Astrocyte (in vitro differentiated cells and primary cell): ENCODE measurements around the gene MVD. TPM values are rescaled to one million over a fixed set of nuclear protein-coding genes. Genes with fewer than 3 reads are reported as not detected.

Source experiments
- DNase-seq: peaks from one replicate; pipeline ENCODE4 v3.0.0-alpha.2; 2010; ENCODE audit warnings: low read depth
- FAIRE-seq: peaks from 2 replicates; lab custom pipeline; 2011; peaks lifted over from hg19 to GRCh38; lab: Jason Lieb, UNC
- H2AFZ ChIP-seq: 2 replicates; pipeline ENCODE4 v1.6.0; 2012; ENCODE audit warnings: low read depth, low read length, inconsistent platforms
- H3K27ac ChIP-seq: 2 replicates; pipeline ENCODE4 v1.5.1; 2011; ENCODE audit warnings: low read depth, low read length, inconsistent platforms
- H3K27me3 ChIP-seq: 2 replicates; pipeline ENCODE4 v1.6.0; 2011; ENCODE audit warnings: low read length, inconsistent platforms; ENCODE audit not compliant: insufficient read depth
- H3K36me3 ChIP-seq: 2 replicates; pipeline ENCODE4 v1.5.1; 2011; ENCODE audit warnings: low read length, inconsistent platforms; ENCODE audit not compliant: insufficient read depth
- H3K4me1 ChIP-seq: 2 replicates; pipeline ENCODE4 v1.5.1; 2011; ENCODE audit warnings: low read length, inconsistent platforms; ENCODE audit not compliant: insufficient read depth
- H3K4me2 ChIP-seq: 2 replicates; pipeline ENCODE4 v1.6.0; 2012; ENCODE audit warnings: low read length, inconsistent platforms
- H3K4me3 ChIP-seq: 2 replicates; pipeline ENCODE4 v1.5.1; 2011; ENCODE audit warnings: low read depth, mild to moderate bottlenecking, low read length, inconsistent platforms; ENCODE audit not compliant: insufficient read depth
- H3K79me2 ChIP-seq: 2 replicates; pipeline ENCODE4 v1.6.0; 2012; ENCODE audit warnings: mild to moderate bottlenecking, low read length, inconsistent platforms; ENCODE audit not compliant: insufficient read depth
- H3K9ac ChIP-seq: 2 replicates; pipeline ENCODE4 v1.6.0; 2012; ENCODE audit warnings: mild to moderate bottlenecking, low read length, inconsistent platforms
- H3K9me3 ChIP-seq: 2 replicates; pipeline ENCODE4 v1.5.1; 2012; ENCODE audit warnings: low read depth, mild to moderate bottlenecking, low read length, inconsistent platforms; ENCODE audit not compliant: insufficient read depth
- H4K20me1 ChIP-seq: 2 replicates; pipeline ENCODE4 v1.6.0; 2012; ENCODE audit warnings: low read length, inconsistent platforms; ENCODE audit not compliant: insufficient read depth
- H3K27ac Mint-ChIP-seq: one replicate; pipeline ENCODE4 v1.8.0; 2021; ENCODE audit warnings: mild to moderate bottlenecking, mixed read lengths; ENCODE audit not compliant: unreplicated experiment
- H3K27me3 Mint-ChIP-seq: one replicate; pipeline ENCODE4 v1.8.0; 2021; ENCODE audit warnings: low read depth, mixed read lengths; ENCODE audit not compliant: unreplicated experiment
- H3K36me3 Mint-ChIP-seq: one replicate; pipeline ENCODE4 v1.8.0; 2021; ENCODE audit warnings: low read depth, mixed read lengths; ENCODE audit not compliant: unreplicated experiment
- H3K4me1 Mint-ChIP-seq: one replicate; pipeline ENCODE4 v1.8.0; 2021; ENCODE audit warnings: low read depth, mixed read lengths; ENCODE audit not compliant: unreplicated experiment
- H3K4me3 Mint-ChIP-seq: one replicate; pipeline ENCODE4 v1.8.0; 2021; ENCODE audit warnings: mild to moderate bottlenecking, moderate library complexity, mixed read lengths; ENCODE audit not compliant: unreplicated experiment
- H3K9me3 Mint-ChIP-seq: one replicate; pipeline ENCODE4 v1.8.0; 2021; ENCODE audit warnings: mild to moderate bottlenecking, mixed read lengths; ENCODE audit not compliant: unreplicated experiment
- CTCF ChIP-seq: IDR thresholded peaks from 2 replicates; pipeline ENCODE4 v1.5.1; 2011; ENCODE audit warnings: low read depth, mild to moderate bottlenecking, inconsistent platforms, low read length, moderate library complexity; ENCODE audit not compliant: insufficient read depth
- EZH2 ChIP-seq: IDR thresholded peaks from 2 replicates; pipeline ENCODE4 v1.6.1; 2012; ENCODE audit warnings: mild to moderate bottlenecking, low read length, inconsistent platforms; ENCODE audit not compliant: insufficient read depth
- total RNA-seq: library from RNA; stranded (reverse); gene quantifications from 2 replicates; pipeline ENCODE4 v1.2.1, GENCODE V29; 2021

The MVD gene
- total RNA-seq, 1 donor from 2014 or later, result 63.9 TPM

GRCh38 chr16:88697116-88697830, 34.4 kb upstream of the MVD start:
- DNase-seq, result no peak
- Mint-ChIP-seq H3K27ac (no peak overlapping the region), H3K4me3 (no peak overlapping the region), H3K9me3 (no peaks in the 10 kb centered on the region), H3K36me3 (peaks cover 8% of the 10 kb centered on the region), H3K27me3 (peaks cover 4% of the 10 kb centered on the region), H3K4me1 (peaks cover 4% of the 10 kb centered on the region)
- no peak overlapping the region for H3K9ac ChIP-seq
- no peaks in the 10 kb centered on the region for H3K9me3 ChIP-seq
- no peaks in the 10 kb centered on the region for H3K36me3 ChIP-seq
- H3K79me2 ChIP-seq, result peaks cover 19% of the 10 kb centered on the region
- H2AFZ ChIP-seq, result no peak overlapping the region
- TF ChIP-seq CTCF (no peak), EZH2 (no peak)
- no peak for FAIRE-seq
- no peak overlapping the region for H3K27ac ChIP-seq
- H3K4me3 ChIP-seq, result no peak overlapping the region
- H4K20me1 ChIP-seq, result no peaks in the 10 kb centered on the region
- H3K27me3 ChIP-seq, result no peaks in the 10 kb centered on the region
- peaks cover 15% of the 10 kb centered on the region for H3K4me1 ChIP-seq
- H3K4me2 ChIP-seq, result no peak overlapping the region

- no peak overlapping the region for H2AFZ ChIP-seq
- no peak overlapping the region for H3K27ac ChIP-seq
- H3K9me3 Mint-ChIP-seq, result no peaks in the 10 kb centered on the region
- H3K9me3 ChIP-seq, result no peaks in the 10 kb centered on the region
- no peaks in the 10 kb centered on the region for H3K36me3 ChIP-seq
- FAIRE-seq (no peak), DNase-seq (no peak)
- H3K27me3 ChIP-seq, result no peaks in the 10 kb centered on the region
- no peak overlapping the region for H3K9ac ChIP-seq
- H3K27ac Mint-ChIP-seq, result no peak overlapping the region
- H3K36me3 Mint-ChIP-seq, result peaks cover 8% of the 10 kb centered on the region
- TF ChIP-seq EZH2 (no peak), CTCF (no peak)
- H3K4me1 ChIP-seq, result peaks cover 11% of the 10 kb centered on the region
- H3K4me2 ChIP-seq, result no peak overlapping the region
- H3K4me3 Mint-ChIP-seq, result no peak overlapping the region
- peaks cover 4% of the 10 kb centered on the region for H3K4me1 Mint-ChIP-seq
- no peak overlapping the region for H3K4me3 ChIP-seq
- peaks cover 4% of the 10 kb centered on the region for H3K27me3 Mint-ChIP-seq
- no peaks in the 10 kb centered on the region for H4K20me1 ChIP-seq
- peaks cover 11% of the 10 kb centered on the region for H3K79me2 ChIP-seq
These were observed 33.5 kb upstream of the MVD start for GRCh38 chr16:88696441-88696840.

GRCh38 chr16:88695753-88696152, 32.9 kb upstream of the MVD start:
- no peak overlapping the region for H3K27ac Mint-ChIP-seq

More at GRCh38 chr16:88695753-88696152, 32.9 kb upstream of the MVD start:
- H4K20me1 ChIP-seq, result no peaks in the 10 kb centered on the region
- FAIRE-seq (no peak), DNase-seq (no peak)
- Mint-ChIP-seq H3K36me3 (peaks cover 8% of the 10 kb centered on the region), H3K9me3 (no peaks in the 10 kb centered on the region), H3K4me1 (peaks cover 4% of the 10 kb centered on the region), H3K4me3 (no peak overlapping the region), H3K27me3 (peaks cover 9% of the 10 kb centered on the region)
- H3K9me3 ChIP-seq, result no peaks in the 10 kb centered on the region
- peaks cover 7% of the 10 kb centered on the region for H3K79me2 ChIP-seq
- H2AFZ ChIP-seq, result no peak overlapping the region
- H3K9ac ChIP-seq, result no peak overlapping the region
- no peak overlapping the region for H3K4me2 ChIP-seq
- TF ChIP-seq CTCF (no peak), EZH2 (no peak)
- no peak overlapping the region for H3K4me3 ChIP-seq
- peaks cover 6% of the 10 kb centered on the region for H3K4me1 ChIP-seq
- no peaks in the 10 kb centered on the region for H3K27me3 ChIP-seq
- no peaks in the 10 kb centered on the region for H3K36me3 ChIP-seq
- no peak overlapping the region for H3K27ac ChIP-seq
